Lung (tissue), 12 donors: Measurements from ENCODE around the gene VPS37B. TPM values are rescaled to one million over a fixed set of nuclear protein-coding genes. Genes with fewer than 3 reads are reported as not detected.

Experiments used
- ATAC-seq: fragments of 200-7000 bp; cut with Tn5 transposase; one replicate; pipeline ENCODE4 v1.9.1; 2020; ENCODE audit warnings: moderate number of reproducible peaks; ENCODE audit not compliant: insufficient read depth, low FRiP score
- DNase-seq, 3 donors: peaks; one replicate each; pipeline ENCODE4 v3.0.0-alpha.2; 2013 to 2017
- H3K27ac ChIP-seq, 2 donors: one replicate each; pipeline ENCODE4 v1.5.1; 2013; ENCODE audit warnings: mild to moderate bottlenecking in 2 of 2, moderate library complexity in 2 of 2, control low read depth in 1 of 2, inconsistent platforms in 1 of 2, low read depth in 1 of 2, low read length in 1 of 2
- H3K27me3 ChIP-seq, 3 donors: one replicate each; pipeline ENCODE4 v1.5.1; 2013; ENCODE audit warnings: low read length in 2 of 3; ENCODE audit not compliant: control insufficient read depth in 3 of 3, insufficient read depth in 3 of 3
- H3K36me3 ChIP-seq, 4 donors: one replicate each; pipeline ENCODE4 v1.5.1; 2013; ENCODE audit warnings: low read length in 4 of 4, mild to moderate bottlenecking in 1 of 4, moderate library complexity in 1 of 4; ENCODE audit not compliant: control insufficient read depth in 4 of 4, insufficient read depth in 4 of 4
- H3K4me1 ChIP-seq, 5 donors: one replicate each; pipeline ENCODE4 v1.5.1; 2013; ENCODE audit warnings: low read length in 5 of 5, mild to moderate bottlenecking in 2 of 5, moderate library complexity in 1 of 5; ENCODE audit not compliant: control insufficient read depth in 5 of 5, insufficient read depth in 5 of 5
- H3K4me3 ChIP-seq: one replicate; pipeline ENCODE4 v1.5.1; 2013; ENCODE audit warnings: mild to moderate bottlenecking, control low read depth, moderate library complexity
- H3K9ac ChIP-seq, 2 donors: one replicate each; pipeline ENCODE4 v1.5.1; 2013; ENCODE audit warnings: low read length in 2 of 2, control low read depth in 1 of 2; ENCODE audit not compliant: insufficient read depth in 1 of 2
- H3K9me3 ChIP-seq, 4 donors: one replicate each; pipeline ENCODE4 v1.5.1; 2013; ENCODE audit warnings: low read length in 3 of 4, mild to moderate bottlenecking in 1 of 4, moderate library complexity in 1 of 4; ENCODE audit not compliant: control insufficient read depth in 4 of 4, insufficient read depth in 3 of 4
- CTCF ChIP-seq: IDR thresholded peaks from 2 replicates; pipeline ENCODE4 v1.5.1; 2012; ENCODE audit warnings: mild to moderate bottlenecking; ENCODE audit errors: control extremely low read depth, extremely low read depth
- WGBS, 2 donors: extraction: QIAGEN DNeasy Blood & Tissue Kit; methylation state at CpG; one replicate each; pipeline ENCODE4 v1.1.7; 2013; 5-methylcytosine and 5-hydroxymethylcytosine counted together
- polyA plus RNA-seq, 2 donors: library from polyadenylated mRNA; stranded (reverse); fragments of 200-250 nt; gene quantifications; one replicate each; pipeline ENCODE4 v1.2.1, GENCODE V29; 2013
- total RNA-seq, 2 donors: library from RNA; depleted of rRNA in 1 of 2; stranded (reverse); fragments of >200 nt in 1 of 2; gene quantifications; one replicate each; pipeline ENCODE4 v1.2.1, GENCODE V29; 2014 to 2021
- donor health status: control.
- donor health status: control.
- donor health status: Bipolar disorder and iron deficiency.
- donor health status: healthy.
- donor health status: DM: yes; HTN: yes; CAD: no.

Gene VPS37B
- total and polyA plus RNA-seq, 4 donors = 31.0 to 44.1 (median 42.3) TPM

GRCh38 chr12:122855071-122855829 lies 40.7 kb downstream of the VPS37B start:
- H3K9me3 ChIP-seq = no peaks in the 10 kb centered on the region
- no peak overlapping the region for H3K27ac ChIP-seq
- peaks cover 0 to 35% (median 0%) of the 10 kb centered on the region in 4 donors for H3K36me3 ChIP-seq
- TF ChIP-seq CTCF = no peak
- H3K27me3 ChIP-seq = no peaks in the 10 kb centered on the region
- 93 to 94% methylated on average over 24 of the region's 24 CpGs for WGBS, 2 donors
- H3K9ac ChIP-seq = no peak overlapping the region
- no peak for DNase-seq
- ATAC-seq = no peak
- H3K4me3 ChIP-seq = no peak overlapping the region
- H3K4me1 ChIP-seq = peaks cover 0 to 15% (median 3%) of the 10 kb centered on the region in 5 donors

- Histone ChIP-seq H3K9ac (no peak overlapping the region), H3K4me1 (peaks cover 0 to 17% (median 3%) of the 10 kb centered on the region in 5 donors), H3K4me3 (no peak overlapping the region), H3K27me3 (no peaks in the 10 kb centered on the region), H3K27ac (no peak overlapping the region), H3K9me3 (no peaks in the 10 kb centered on the region), H3K36me3 (peaks cover 0 to 34% (median 0%) of the 10 kb centered on the region in 4 donors)
- WGBS, 2 donors = 96 to 99% methylated on average over 17 of the region's 17 CpGs
- ATAC-seq (no peak), DNase-seq (no peak)
- no peak for TF ChIP-seq CTCF
These were observed 41.4 kb downstream of the VPS37B start for GRCh38 chr12:122854554-122854953.

GRCh38 chr12:122853582-122854245 lies 42.2 kb downstream of the VPS37B start:
- Histone ChIP-seq H3K36me3 (peaks cover 0 to 28% (median 0%) of the 10 kb centered on the region in 4 donors), H3K4me1 (peaks cover 0 to 18% (median 3%) of the 10 kb centered on the region in 5 donors), H3K9me3 (no peaks in the 10 kb centered on the region), H3K27me3 (no peaks in the 10 kb centered on the region), H3K4me3 (no peak overlapping the region), H3K9ac (no peak overlapping the region), H3K27ac (peak overlapping the region in 1 of 2 donors; percentile 42)
- no peak for TF ChIP-seq CTCF
- ATAC-seq = no peak
- WGBS, 2 donors = 89 to 90% methylated on average over 17 of the region's 17 CpGs
- no peak for DNase-seq
